NCI-H2196 (cell line): ENCODE measurements around the gene CAPNS2.

ENCODE experiments used
- DNase-seq: peaks from one replicate; lab custom pipeline; 2025; ENCODE audit not compliant: unreplicated experiment; lab: John Stamatoyannopoulos, UW

The CAPNS2 gene

DNA sequence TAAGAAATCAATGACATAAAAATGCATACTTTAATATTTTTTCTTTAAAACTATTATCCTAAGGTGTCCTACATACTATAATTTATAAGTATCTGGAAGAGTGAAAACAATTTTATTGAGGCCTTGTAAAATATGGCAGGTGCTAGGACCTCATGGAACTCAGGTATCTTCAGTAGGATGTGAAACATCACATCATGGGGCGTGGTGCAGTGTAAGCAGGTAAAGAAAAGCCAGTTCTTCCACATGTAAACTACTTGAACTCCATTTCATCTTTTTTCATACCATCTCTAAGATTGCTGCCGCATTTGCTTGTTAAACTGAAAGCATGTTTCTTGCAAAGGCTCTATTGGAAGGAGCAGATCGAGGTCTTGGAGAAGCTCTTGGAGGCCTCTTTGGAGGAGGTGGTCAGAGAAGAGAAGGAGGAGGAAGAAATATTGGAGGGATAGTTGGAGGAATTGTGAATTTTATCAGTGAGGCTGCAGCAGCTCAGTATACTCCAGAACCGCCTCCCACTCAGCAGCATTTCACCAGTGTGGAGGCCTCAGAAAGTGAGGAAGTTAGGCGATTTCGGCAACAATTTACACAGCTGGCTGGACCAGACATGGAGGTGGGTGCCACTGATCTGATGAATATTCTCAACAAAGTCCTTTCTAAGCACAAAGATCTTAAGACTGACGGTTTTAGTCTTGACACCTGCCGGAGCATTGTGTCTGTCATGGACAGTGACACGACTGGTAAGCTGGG is at the start of gene CAPNS2:
CAPNS2 (plus strand) TSS at position 253 of the 744 bp plus-strand sequence; CDS start at position 326, 73 bp downstream.
- DNase-seq, result no peak

DNA sequence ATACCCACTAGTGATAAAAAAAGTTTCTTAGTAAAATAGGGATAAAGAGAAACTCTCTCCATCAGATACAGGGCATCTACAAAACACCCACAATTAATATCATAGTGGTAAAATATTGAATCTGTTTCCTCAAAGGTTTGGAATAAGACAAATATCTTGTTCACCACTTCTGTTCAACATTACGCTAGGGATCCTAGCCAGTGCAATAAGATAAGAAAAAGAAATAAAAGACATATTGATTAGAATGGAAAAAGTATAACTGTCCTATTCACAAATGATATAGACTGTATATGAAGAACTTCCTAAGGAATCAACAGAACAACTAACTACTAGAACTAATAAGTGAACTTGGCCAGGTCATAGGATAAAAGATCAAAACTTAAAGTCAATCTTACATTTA is 44.7 kb upstream of the CAPNS2 start:
- no peak for DNase-seq

DNA sequence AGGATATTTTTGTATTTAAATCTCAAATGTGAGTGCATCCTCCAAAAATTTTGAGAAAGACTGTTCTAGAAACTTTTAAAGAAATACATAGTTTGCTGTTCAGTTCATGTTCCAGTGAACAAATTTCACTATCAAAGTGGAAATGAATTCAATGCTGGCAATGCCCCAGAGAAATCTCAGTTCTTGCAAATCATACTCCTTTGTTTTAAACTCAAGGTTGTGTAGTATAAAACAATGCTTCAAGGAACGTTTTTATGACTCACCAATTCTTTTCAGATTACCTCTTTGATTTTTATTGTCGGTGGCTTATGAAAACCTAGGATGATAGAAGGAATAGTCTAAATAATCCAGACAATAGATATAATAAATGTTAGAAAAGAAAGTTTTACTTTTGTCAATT is 40.0 kb upstream of the CAPNS2 start:
- no peak for DNase-seq

DNA sequence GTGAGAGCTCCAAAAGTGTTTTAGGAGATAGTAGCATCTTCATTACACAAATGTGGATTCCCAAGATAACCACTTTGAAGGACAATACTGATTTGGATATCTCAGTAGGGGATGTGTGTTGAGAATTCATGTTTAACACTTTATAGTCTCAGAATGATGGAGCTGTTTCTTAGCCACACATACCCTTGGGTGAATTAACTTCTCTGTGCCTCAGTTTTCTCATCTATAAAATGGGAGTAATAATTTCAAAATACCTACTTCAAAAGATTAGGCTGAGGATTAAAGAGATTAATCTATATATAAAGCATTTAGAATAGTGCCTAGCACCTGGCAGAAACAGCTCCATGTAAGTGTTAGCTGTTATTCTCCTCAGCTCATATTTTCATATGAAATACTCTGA is 38.6 kb upstream of the CAPNS2 start:
- DNase-seq, result no peak

DNA sequence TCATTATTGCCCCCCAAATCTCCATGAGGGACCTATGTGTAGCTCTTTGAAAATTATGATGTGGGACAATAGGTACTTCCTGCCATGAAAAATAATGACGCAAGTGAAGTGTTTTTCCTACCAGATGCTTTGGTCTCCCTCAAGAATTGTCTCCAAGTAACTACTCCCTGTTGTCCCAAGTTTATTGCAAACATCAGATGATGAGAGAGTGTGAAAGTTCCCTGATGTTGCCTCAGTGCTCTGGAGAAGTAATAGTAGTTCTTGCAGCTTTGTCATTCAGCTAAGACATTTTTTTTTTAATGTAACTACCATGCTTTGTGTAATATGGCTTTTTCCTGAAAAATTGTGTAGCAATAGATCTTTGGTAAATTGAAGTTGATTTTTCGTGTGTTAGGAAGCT is 37.5 kb upstream of the CAPNS2 start:
- DNase-seq, result no peak

DNA sequence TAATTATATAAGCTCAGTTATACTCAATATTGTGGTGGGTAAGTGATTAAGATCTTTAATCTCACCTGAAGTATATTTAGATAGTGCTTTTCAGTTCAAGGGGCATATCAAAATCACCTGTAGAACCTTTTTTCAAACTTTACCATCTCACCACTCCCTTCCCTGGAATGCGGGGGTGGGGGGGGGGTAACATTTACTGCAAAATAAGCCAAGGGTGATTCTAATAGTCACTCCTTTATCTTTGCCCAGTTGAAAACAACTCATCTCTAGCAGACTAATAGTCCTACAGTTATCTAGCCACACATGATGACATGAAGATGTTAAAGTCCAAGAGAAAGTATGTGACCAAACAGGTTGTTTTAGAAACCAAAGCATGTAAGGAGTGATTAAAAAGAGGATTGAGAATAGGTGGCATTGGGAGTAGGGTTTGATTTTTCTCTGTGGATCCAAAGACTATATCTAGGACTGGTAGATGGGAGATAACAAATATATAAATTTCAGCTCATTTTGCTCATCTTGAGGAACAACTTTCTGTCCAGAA is 36.1 kb upstream of the CAPNS2 start:
- DNase-seq, result no peak

DNA sequence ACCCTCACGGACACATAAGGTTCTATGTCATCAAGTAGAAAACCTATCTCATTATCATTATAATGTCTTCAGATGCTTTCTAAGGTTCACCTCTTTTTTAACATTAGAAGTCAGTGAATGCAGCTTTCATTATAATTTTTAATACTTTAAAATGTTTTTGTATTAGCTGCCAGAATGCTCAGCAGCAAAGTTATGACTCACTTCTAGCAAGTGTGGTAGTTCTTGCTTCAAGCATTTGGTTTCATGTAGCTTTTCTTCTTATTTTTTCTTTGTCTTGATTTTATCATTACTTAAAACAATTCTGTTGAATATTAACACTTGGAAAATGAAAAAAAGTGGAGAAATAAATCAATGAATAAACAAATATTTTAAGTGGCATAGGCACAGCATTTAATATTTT is 34.3 kb upstream of the CAPNS2 start:
- DNase-seq, result no peak

DNA sequence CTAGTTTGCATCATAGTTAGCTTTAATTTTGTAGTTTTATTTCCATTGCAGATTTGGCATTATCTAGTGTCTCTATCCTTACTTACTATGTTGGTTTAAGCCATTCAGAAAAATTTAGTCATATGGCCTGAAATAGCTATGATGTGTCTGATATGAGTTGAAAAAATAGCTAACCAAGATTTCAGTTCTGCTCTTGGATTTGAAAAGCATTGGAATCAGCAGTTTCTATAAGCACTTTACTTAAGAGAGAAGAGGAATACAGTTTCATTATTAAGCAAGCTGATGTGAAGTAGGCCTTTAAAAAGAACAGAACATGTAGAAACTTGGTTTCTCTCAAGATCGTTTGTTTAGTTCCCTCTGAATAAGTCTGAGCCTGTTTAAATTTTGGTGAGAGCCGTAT is 31.7 kb upstream of the CAPNS2 start:
- DNase-seq, result no peak

DNA sequence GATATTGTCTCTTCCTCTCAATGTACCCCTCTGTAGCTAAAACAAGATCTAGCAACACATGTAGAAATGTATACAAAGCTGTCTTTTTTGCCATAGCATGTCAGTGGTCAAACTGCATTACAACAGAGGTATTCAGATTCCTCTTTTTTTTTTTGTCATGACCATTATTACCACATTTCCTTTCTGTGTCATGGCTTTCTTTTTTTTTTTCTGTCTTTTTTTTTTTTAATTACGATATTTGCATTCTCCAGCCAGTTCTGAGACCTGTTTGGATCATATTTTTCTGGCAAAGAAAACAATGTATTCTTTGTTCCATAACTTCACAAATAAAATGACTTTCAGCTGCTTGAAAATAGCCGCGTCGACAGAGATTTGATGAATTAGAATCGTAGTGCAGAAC is 27.4 kb upstream of the CAPNS2 start:
- no peak for DNase-seq

DNA sequence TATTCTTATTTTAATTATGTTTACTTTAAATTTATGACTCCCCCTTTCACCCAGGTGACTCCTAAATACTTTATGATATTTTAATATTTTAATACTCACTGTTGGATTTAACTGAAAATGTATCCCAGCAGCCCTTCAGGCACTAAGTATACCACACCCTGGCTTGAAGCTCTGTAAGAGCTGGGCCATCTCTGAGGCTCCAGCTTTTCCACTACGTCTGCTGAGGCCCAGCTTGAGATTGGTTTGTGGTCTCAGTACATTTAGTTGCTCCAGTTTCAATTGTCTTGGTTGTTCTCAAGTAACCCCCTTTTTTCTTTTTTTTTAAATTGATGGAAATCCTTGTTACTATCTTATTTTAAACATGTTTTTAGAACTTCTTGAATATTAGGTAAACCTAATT is 27.0 kb upstream of the CAPNS2 start:
- no peak for DNase-seq

DNA sequence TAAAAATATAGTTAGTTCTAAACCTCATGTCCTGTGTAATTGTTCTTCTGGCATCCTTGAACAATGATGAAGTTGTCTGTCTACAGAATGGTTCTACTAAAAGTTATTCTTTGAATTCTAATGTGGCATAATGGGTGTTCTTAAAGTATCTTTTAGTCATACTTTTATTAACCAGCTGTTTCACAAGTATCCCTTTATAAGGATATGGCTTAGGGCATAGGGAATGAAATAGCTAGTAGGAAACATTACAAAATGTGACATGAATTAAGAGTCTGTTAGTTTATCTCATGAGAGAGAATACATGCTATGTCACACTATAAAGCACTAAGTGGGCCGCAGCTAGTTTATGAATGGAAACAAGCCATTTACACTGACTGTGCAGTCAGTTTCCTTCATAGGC is 26.3 kb upstream of the CAPNS2 start:
- DNase-seq, result no peak

DNA sequence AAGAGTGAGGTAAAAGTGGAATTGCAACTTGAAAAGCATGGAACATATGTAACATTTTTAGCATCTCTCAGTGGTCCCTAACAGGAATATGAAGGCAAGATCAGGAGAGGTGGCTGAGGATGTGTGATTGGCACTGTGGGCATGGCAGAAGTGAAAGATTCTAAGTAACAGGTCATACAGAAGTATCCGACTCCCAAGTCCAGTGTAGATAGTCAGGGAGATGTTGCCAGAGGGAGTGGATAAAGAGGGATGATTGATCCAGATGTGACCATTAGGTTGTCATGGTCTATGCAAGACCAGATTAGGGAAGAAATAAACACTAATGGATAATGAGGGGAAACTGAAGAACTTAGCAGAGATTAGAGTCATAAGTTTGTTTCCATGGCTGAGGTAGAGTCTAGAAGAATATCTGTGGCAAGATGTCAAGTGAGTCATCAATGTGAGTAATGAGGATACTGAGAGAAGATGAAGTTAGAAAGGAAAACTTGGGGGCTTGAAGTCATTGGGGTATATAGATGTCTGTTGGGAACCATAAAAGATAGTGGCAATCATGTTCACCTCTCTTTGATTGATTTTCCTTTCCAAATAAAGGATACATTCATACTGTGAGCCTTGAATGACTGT is 23.9 kb upstream of the CAPNS2 start:
- DNase-seq, result no peak

DNA sequence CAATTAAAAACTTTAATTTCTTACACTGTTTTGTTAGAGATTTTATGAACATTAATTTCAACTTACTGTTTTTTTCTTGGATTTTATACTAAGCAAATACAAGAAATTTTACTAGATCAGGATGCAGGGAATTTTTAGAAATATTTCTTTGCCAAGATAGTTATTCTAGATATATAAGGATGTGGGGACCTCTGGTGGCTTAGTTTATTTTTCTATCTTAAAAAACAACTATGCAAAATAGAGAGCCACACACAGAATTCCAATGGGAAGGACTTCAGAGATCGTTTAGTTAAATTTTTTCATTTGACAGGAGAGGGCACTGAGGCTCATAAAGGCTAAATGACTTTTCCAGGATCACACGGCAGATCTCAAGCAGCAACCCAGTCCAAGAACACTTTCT is 23.0 kb upstream of the CAPNS2 start:
- DNase-seq, result no peak

DNA sequence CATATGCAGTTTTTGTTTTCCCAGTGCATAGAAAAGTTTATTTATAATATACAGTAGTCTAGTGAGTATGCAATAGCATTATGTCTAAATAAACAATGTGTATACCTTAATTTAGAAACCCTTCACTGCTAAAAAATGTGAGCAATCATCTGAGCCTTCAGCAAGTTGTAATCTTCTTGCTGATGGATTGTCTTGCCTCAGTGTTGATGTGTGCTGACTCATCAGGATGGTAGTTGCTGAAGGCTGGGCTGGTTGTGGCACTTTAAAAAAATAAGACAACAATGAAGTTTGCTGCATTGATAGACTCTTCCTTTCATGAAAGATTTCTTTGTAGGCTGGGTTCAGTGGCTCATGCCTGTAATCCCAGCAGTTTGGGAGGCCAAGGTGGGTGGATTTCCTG is 13.9 kb upstream of the CAPNS2 start:
- no peak for DNase-seq

DNA sequence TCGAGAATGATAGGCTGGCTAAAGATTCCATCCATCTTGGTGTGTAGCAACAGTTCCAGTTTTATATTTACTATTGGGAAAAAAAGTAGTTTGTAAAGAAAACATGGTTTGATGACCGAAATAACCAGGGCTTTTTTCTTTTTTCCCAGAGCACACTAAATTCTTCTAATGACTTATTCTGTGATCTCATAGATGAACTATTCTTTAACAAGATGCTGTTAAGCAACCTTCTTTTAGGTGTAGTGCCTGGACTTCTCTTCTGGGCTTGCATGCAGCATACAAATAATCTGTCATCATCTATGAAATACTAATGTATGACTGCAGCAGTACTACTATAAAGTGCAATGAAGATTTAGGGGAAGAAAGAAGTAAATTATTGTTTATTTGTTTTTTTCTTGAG is 11.0 kb upstream of the CAPNS2 start:
- DNase-seq, result no peak

DNA sequence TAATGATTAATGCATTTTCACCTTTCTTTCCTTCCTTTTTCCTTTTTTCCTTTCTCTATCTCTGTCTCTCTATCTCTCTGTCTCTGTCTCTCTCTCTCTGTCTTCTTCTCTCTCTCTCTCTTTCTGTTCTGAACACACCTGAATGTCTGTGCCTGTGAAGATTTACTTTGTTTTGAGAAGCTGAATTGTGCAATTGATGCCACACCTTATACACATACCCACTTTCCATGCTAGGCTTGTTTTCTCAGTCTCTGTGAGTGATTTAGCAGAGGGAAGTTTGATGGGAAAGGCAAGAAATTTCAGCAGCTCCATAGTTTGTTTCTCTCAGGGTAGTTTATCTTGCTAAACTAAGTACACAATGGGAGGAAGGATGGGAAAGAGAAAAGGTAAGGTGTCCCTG is 9.3 kb upstream of the CAPNS2 start:
- no peak for DNase-seq

DNA sequence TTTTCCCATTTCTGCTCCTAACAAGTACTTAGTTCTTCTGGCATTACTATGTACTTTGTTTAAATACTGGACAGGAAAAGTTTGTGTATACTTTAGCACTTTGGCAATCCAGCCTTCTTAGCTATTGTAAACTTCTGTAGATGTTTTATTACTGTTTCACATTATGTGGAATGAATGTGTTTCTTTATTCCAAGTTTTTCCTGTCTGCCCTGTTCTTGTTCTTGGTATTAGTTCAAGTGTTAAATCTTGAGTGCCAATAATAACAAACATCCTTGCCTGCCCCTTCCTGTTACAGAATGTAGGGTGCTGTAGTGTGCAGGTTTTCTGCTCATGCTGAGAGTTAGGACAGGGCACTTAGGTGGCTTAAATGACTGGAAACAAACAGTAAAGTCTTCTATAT is 7.3 kb upstream of the CAPNS2 start:
- no peak for DNase-seq

DNA sequence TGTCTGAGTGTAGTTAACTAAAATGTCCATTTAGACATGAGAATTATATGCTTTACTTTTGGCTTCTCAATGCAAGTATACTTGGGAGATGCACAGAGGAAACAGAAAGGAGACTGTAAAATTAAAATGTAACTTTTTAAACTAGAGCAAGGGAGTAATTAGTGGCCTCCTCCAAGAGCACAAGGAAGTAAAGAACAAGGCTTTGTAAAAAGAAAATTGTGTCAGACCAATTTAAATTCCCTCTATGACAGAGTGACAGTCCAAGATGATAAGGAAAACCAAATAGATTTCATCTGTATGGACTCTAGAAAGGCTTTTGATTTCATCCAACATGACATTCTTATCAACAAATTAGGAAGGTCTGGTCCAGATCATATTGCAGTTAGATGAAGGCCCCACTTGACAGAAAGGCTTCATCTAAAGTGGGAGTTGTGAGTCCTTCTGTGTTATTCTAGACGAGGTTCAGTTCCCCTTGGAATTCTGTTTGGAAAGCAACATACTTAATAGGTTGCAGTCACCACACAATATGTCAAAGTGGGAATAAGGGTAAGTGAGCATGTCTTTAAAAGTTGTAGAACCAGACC is 6.5 kb upstream of the CAPNS2 start:
- no peak for DNase-seq

DNA sequence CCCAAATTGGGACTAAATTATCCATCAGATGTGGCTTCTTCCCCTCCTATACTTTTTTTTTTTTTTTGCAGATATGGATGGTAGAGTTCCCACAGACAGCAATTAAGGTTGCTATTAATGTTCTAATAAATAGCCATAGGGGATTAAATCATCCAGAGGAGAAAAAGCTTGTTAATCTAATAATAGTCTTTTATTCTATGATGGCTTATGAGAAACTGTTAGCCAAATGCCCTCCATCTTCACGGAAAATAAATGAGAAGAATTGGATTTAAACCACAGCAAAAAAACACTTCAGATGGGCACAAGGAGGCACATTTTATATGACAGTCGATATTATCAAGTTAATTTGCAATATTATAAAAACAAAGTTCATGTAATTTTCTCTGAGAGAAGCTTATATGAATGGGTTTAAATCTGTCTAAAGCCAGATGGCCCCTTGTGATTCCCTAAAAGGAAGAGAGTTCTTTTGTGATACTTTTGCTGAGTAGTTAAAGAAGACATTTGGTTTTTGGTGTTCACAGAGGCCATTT is 5.1 kb upstream of the CAPNS2 start:
- no peak for DNase-seq

DNA sequence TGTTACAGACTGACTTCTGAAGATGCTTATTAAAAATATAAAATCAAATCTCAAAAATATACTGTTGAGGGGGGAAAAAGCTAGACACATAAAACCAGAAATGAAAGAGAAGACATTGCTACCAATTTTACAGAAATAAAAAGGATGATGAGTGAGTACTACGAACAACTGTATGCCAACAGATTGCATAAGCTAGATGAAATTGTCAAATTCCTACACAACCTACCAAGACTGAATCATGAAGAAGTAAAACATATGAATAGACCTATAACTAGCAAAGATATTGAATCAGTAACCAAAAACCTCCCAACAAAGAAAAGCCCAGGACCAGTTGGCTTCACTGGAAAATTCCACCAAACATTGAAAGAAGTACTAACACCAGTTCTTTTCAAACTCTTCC is 3.5 kb upstream of the CAPNS2 start:
- no peak for DNase-seq

DNA sequence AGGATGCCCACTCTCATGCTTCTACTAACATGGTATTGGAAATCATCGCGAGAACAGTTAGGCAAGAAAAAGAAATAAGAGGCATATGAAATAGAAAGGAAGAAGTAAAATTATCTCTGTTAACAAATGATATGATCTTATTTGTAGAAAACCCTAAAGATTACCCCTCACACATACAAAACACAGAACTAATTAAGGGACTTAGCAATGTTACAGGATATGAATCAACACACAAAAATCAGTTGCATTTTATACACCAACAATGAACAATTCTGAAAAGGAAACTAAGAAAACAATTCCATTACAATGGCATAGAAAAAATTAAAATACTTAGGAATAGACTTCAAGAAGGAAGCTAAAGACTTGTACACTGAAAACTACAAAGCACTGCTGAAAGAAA is 2.7 kb upstream of the CAPNS2 start:
- DNase-seq, result no peak

DNA sequence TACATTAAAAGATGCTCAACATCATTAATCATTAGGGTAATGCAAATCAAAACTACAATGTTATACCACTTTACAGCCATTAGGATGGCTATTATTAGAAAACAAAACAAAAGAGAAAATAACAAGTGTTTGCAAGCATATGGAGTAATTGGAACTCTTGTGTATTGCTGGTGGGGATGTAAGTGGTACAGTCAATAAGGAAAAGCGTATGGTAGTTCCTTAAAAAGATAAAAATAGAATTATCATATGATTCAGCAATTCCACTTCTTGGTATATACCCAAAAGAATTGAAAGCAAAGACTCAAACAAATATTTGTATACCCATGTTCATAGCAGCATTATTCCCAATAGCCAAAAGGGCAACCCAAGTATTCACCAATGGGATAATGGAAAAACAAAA is 1.4 kb upstream of the CAPNS2 start:
- DNase-seq, result no peak
